Right atrium auricular region (tissue), 2 donors: ENCODE results near the gene SYT7. TPM values are rescaled to one million over a fixed set of nuclear protein-coding genes. Genes with fewer than 3 reads are reported as not detected.

Experiments used
- DNase-seq: peaks from one replicate; pipeline ENCODE4 v3.0.0-alpha.2; 2019; ENCODE audit warnings: low spot score
- H3K27ac ChIP-seq, 2 donors: fragments of 200-600 bp; sonication (generic); 1 replicate in 1 of 2; 2 replicates in 1 of 2; pipeline ENCODE4 v1.5.1; 2016 to 2019
- H3K27me3 ChIP-seq, 2 donors: fragments of 200-600 bp; sonication (generic); one replicate each; pipeline versions ENCODE4 v1.5.1 to v1.6.0; 2017 to 2019
- H3K36me3 ChIP-seq: fragments of 200-600 bp; sonication (generic); one replicate; pipeline ENCODE4 v1.5.1; 2016
- H3K4me1 ChIP-seq, 2 donors: fragments of 200-600 bp; sonication (generic); one replicate each; pipeline versions ENCODE4 v1.5.1 to v1.6.0; 2017 to 2019
- H3K4me3 ChIP-seq, 2 donors: fragments of 200-600 bp; sonication (generic); 1 replicate in 1 of 2; 2 replicates in 1 of 2; pipeline ENCODE4 v1.5.1; 2017 to 2019; ENCODE audit warnings: mild to moderate bottlenecking in 1 of 2, moderate library complexity in 1 of 2
- H3K9me3 ChIP-seq, 2 donors: fragments of 200-600 bp; sonication (generic); one replicate each; pipeline ENCODE4 v1.5.1; 2019
- CTCF ChIP-seq, 2 donors: fragments of 200-600 bp; sonication (generic); IDR thresholded peaks; one replicate each; pipeline ENCODE4 v1.5.1; 2019; ENCODE audit warnings: antibody characterized with exemption in 2 of 2
- total RNA-seq, 2 donors: library from RNA; depleted of rRNA; stranded (reverse); fragments of >200 nt; gene quantifications; one replicate each; pipeline ENCODE4 v1.1.0, GENCODE V29; 2016

SYT7 gene
- total RNA-seq, 2 donors from 2014 or later: 19.2 to 23.6 TPM

GRCh38 chr11:61526956-61527731, 53.7 kb downstream of the SYT7 start:
- TF ChIP-seq CTCF (IDR thresholded peaks at IDR 0.05): no peak
- Histone ChIP-seq H3K4me1 (peaks cover 0 to 30% of the 10 kb centered on the region in 2 donors), H3K4me3 (no peak overlapping the region), H3K27ac (no peak overlapping the region), H3K27me3 (no peaks in the 10 kb centered on the region), H3K9me3 (no peaks in the 10 kb centered on the region), H3K36me3 (no peaks in the 10 kb centered on the region)
- no peak for DNase-seq

GRCh38 chr11:61526229-61526628, 54.6 kb downstream of the SYT7 start:
- Histone ChIP-seq H3K9me3 (no peaks in the 10 kb centered on the region), H3K27me3 (no peaks in the 10 kb centered on the region), H3K36me3 (no peaks in the 10 kb centered on the region), H3K27ac (no peak overlapping the region), H3K4me1 (peaks cover 0 to 27% of the 10 kb centered on the region in 2 donors), H3K4me3 (no peak overlapping the region)
- no peak for TF ChIP-seq CTCF (IDR thresholded peaks at IDR 0.05)
- no peak for DNase-seq

- H3K4me3 ChIP-seq: no peak overlapping the region
- no peak for DNase-seq
- peak overlapping the region; percentile 34 to 59 for H3K27ac ChIP-seq
- H3K9me3 ChIP-seq: no peaks in the 10 kb centered on the region
- no peak for TF ChIP-seq CTCF (IDR thresholded peaks at IDR 0.05)
- H3K36me3 ChIP-seq: no peaks in the 10 kb centered on the region
- H3K27me3 ChIP-seq: no peaks in the 10 kb centered on the region
- H3K4me1 ChIP-seq: peaks cover 0 to 16% of the 10 kb centered on the region in 2 donors
Observed at GRCh38 chr11:61524963-61525587, 55.8 kb downstream of the SYT7 start.

GRCh38 chr11:61524446-61524845, 56.4 kb downstream of the SYT7 start:
- H3K27ac ChIP-seq: peak overlapping the region in 1 of 2 donors; percentile 34
- H3K4me3 ChIP-seq: no peak overlapping the region
- no peaks in the 10 kb centered on the region for H3K27me3 ChIP-seq
- no peaks in the 10 kb centered on the region for H3K9me3 ChIP-seq
- H3K36me3 ChIP-seq: no peaks in the 10 kb centered on the region
- DNase-seq: no peak
- TF ChIP-seq CTCF (IDR thresholded peaks at IDR 0.05): no peak
- H3K4me1 ChIP-seq: peaks cover 0 to 10% of the 10 kb centered on the region in 2 donors

GRCh38 chr11:61522881-61523280, 58.0 kb downstream of the SYT7 start:
- no peak overlapping the region for H3K27ac ChIP-seq
- TF ChIP-seq CTCF (IDR thresholded peaks at IDR 0.05): no peak
- H3K4me3 ChIP-seq: no peak overlapping the region
- H3K36me3 ChIP-seq: no peaks in the 10 kb centered on the region
- no peak for DNase-seq
- H3K27me3 ChIP-seq: no peaks in the 10 kb centered on the region
- H3K4me1 ChIP-seq: peaks cover 0 to 7% of the 10 kb centered on the region in 2 donors
- no peaks in the 10 kb centered on the region for H3K9me3 ChIP-seq
